HCT116 (cell line): ENCODE measurements around the gene SCRN1.

ENCODE experiments used
- CEBPB ChIP-seq: IDR thresholded peaks from 2 replicates; pipeline ENCODE4 v1.6.1; 2012; ENCODE audit warnings: low read depth
- EZH2 ChIP-seq: fragments of 200-600 bp; sonication (generic); IDR thresholded peaks from 2 replicates; pipeline ENCODE4 v1.6.1; 2017; ENCODE audit warnings: antibody characterized with exemption, mixed run types
- FOSL1 ChIP-seq: IDR thresholded peaks from 2 replicates; pipeline ENCODE4 v1.6.1; 2012; ENCODE audit warnings: low read depth
- POLR2A ChIP-seq: IDR thresholded peaks from 2 replicates; pipeline ENCODE4 v1.7.0; 2011; ENCODE audit warnings: borderline replicate concordance; ENCODE audit not compliant: insufficient read depth, insufficient read length; ENCODE audit errors: extremely low read depth
- POLR2AphosphoS5 ChIP-seq: IDR thresholded peaks from 2 replicates; pipeline ENCODE4 v1.6.1; 2011; ENCODE audit warnings: mild to moderate bottlenecking, low read depth, low read length, moderate library complexity
- RAD21 ChIP-seq: IDR thresholded peaks from 2 replicates; pipeline ENCODE4 v1.6.1; 2012; ENCODE audit warnings: low read depth, mild to moderate bottlenecking
- SP1 ChIP-seq: IDR thresholded peaks from 2 replicates; pipeline ENCODE4 v1.6.1; 2012; ENCODE audit warnings: low read depth
- YY1 ChIP-seq: IDR thresholded peaks from 2 replicates; pipeline ENCODE4 v1.6.1; 2011; ENCODE audit warnings: low read length, low read depth, moderate library complexity, mild to moderate bottlenecking; ENCODE audit not compliant: insufficient replicate concordance; ENCODE audit errors: extremely low read depth
- ZNF274 ChIP-seq: fragments of 200-500 bp; sonication (Bioruptor generic); IDR thresholded peaks from 2 replicates; pipeline ENCODE4 v1.6.1; 2014; ENCODE audit warnings: mild to moderate bottlenecking, low read depth, low read length, inconsistent platforms
- TF ChIP-seq, protein P1 (sequence below): IDR thresholded peaks from 2 replicates; pipeline ENCODE4 v1.6.1; 2012; ENCODE audit warnings: low read depth
- TF ChIP-seq, protein P2 (sequence below), 3 experiments: fragments of 200-600 bp in 1 of 3; sonication (generic) in 1 of 3; IDR thresholded peaks in 2 of 3; conservative IDR thresholded peaks in 1 of 3; 2 replicates each; pipeline ENCODE4 v1.5.1; 2012 to 2017; ENCODE audit warnings: low read depth in 2 of 3, low read length in 2 of 3, antibody characterized with exemption in 1 of 3, borderline replicate concordance in 1 of 3, control low read depth in 1 of 3, mild to moderate bottlenecking in 1 of 3, mixed read lengths in 1 of 3, mixed run types in 1 of 3, moderate library complexity in 1 of 3; ENCODE audit not compliant: insufficient read depth in 1 of 3
- TF ChIP-seq, protein P3 (sequence below): IDR thresholded peaks from 2 replicates; pipeline ENCODE4 v1.6.1; 2012

- no peak for TF ChIP-seq SP1
- TF ChIP-seq, protein P1, sequence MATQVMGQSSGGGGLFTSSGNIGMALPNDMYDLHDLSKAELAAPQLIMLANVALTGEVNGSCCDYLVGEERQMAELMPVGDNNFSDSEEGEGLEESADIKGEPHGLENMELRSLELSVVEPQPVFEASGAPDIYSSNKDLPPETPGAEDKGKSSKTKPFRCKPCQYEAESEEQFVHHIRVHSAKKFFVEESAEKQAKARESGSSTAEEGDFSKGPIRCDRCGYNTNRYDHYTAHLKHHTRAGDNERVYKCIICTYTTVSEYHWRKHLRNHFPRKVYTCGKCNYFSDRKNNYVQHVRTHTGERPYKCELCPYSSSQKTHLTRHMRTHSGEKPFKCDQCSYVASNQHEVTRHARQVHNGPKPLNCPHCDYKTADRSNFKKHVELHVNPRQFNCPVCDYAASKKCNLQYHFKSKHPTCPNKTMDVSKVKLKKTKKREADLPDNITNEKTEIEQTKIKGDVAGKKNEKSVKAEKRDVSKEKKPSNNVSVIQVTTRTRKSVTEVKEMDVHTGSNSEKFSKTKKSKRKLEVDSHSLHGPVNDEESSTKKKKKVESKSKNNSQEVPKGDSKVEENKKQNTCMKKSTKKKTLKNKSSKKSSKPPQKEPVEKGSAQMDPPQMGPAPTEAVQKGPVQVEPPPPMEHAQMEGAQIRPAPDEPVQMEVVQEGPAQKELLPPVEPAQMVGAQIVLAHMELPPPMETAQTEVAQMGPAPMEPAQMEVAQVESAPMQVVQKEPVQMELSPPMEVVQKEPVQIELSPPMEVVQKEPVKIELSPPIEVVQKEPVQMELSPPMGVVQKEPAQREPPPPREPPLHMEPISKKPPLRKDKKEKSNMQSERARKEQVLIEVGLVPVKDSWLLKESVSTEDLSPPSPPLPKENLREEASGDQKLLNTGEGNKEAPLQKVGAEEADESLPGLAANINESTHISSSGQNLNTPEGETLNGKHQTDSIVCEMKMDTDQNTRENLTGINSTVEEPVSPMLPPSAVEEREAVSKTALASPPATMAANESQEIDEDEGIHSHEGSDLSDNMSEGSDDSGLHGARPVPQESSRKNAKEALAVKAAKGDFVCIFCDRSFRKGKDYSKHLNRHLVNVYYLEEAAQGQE, result no peak
- no peak for TF ChIP-seq POLR2A
- TF ChIP-seq RAD21, result no peak
- no peak for TF ChIP-seq POLR2AphosphoS5
- TF ChIP-seq, protein P2, sequence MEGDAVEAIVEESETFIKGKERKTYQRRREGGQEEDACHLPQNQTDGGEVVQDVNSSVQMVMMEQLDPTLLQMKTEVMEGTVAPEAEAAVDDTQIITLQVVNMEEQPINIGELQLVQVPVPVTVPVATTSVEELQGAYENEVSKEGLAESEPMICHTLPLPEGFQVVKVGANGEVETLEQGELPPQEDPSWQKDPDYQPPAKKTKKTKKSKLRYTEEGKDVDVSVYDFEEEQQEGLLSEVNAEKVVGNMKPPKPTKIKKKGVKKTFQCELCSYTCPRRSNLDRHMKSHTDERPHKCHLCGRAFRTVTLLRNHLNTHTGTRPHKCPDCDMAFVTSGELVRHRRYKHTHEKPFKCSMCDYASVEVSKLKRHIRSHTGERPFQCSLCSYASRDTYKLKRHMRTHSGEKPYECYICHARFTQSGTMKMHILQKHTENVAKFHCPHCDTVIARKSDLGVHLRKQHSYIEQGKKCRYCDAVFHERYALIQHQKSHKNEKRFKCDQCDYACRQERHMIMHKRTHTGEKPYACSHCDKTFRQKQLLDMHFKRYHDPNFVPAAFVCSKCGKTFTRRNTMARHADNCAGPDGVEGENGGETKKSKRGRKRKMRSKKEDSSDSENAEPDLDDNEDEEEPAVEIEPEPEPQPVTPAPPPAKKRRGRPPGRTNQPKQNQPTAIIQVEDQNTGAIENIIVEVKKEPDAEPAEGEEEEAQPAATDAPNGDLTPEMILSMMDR (IDR thresholded peaks at IDR 0.05 in 2 of 3, conservative IDR thresholded peaks at IDR 0.05 in 1 of 3; ENCODE audit: borderline replicate concordance in 1 of 3, insufficient read depth in 1 of 3, low read depth in 2 of 3, low read length in 2 of 3), result no peak
- TF ChIP-seq CEBPB, result no peak
- no peak for TF ChIP-seq ZNF274
- no peak for TF ChIP-seq YY1
- no peak for TF ChIP-seq FOSL1
- TF ChIP-seq, protein P3, sequence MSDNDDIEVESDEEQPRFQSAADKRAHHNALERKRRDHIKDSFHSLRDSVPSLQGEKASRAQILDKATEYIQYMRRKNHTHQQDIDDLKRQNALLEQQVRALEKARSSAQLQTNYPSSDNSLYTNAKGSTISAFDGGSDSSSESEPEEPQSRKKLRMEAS, result no peak
- TF ChIP-seq EZH2, result no peak
These were observed 42.9 kb upstream of the SCRN1 start for GRCh38 chr7:30032310-30033125.
